SK-N-SH (cell line): ENCODE data around the gene LPP. TPM values are rescaled to one million over a fixed set of nuclear protein-coding genes. Genes with fewer than 3 reads are reported as not detected.
"Not testable (repeated sequence)": the region's sequence is repeated elsewhere in the genome, so short reads cannot be mapped to it uniquely, and the experiment has no call there.

ENCODE experiments used
- CTCF ChIA-PET: fragments of 300-600, 350-600 bp; formaldehyde crosslinking; extraction: SDS; loops from one replicate; lab custom pipeline; 2021; lab: Yijun Ruan, JAX
- POLR2A ChIA-PET: fragments of 350-600 bp; sonication (Branson Sonifier 250); formaldehyde crosslinking; extraction: SDS; loops from one replicate; lab custom pipeline; 2020; ENCODE audit warnings: antibody characterized with exemption, inconsistent platforms; lab: Yijun Ruan, JAX
- DNase-seq: peaks from one replicate; pipeline ENCODE4 v3.0.0; 2012
- H2AFZ ChIP-seq: fragments of 200-600 bp; sonication (generic); 2 replicates; pipeline ENCODE4 v1.8.1; 2016; ENCODE audit warnings: antibody characterized with exemption, mild to moderate bottlenecking, low read depth
- H3F3A ChIP-seq: fragments of 200-600 bp; sonication (generic); replicated peaks from 2 replicates; pipeline ENCODE3; 2016; ENCODE audit warnings: antibody characterized with exemption, mild to moderate bottlenecking; ENCODE audit not compliant: insufficient read depth
- H3K27ac ChIP-seq, 2 experiments: fragments of 200-500 bp in 1 of 2; fragments of 200-600 bp in 1 of 2; sonication (Bioruptor generic) in 1 of 2; sonication (generic), shearing (Covaris generic) in 1 of 2; 2 replicates each; pipeline versions ENCODE4 v1.5.1 to v1.6.1; 2014 to 2016; ENCODE audit warnings: low read depth in 2 of 2, inconsistent platforms in 1 of 2, low read length in 1 of 2, mild to moderate bottlenecking in 1 of 2, mixed read lengths in 1 of 2
- H3K27me3 ChIP-seq: fragments of 200-600 bp; sonication (generic), shearing (Covaris generic); 2 replicates; pipeline ENCODE4 v1.6.1; 2016; ENCODE audit warnings: mixed run types; ENCODE audit not compliant: insufficient read depth
- H3K36me3 ChIP-seq, 2 experiments: fragments of 200-500 bp in 1 of 2; fragments of 200-600 bp in 1 of 2; sonication (Bioruptor generic) in 1 of 2; sonication (generic) in 1 of 2; replicated peaks in 1 of 2; 2 replicates each; pipeline versions ENCODE3 to v1.5.1; 2014 to 2016; ENCODE audit warnings: low read length in 1 of 2, mild to moderate bottlenecking in 1 of 2; ENCODE audit not compliant: insufficient read depth in 2 of 2, control insufficient read depth in 1 of 2
- H3K4me1 ChIP-seq, 2 experiments: fragments of 200-500 bp in 1 of 2; fragments of 200-600 bp in 1 of 2; sonication (Bioruptor generic) in 1 of 2; sonication (generic), shearing (Covaris generic) in 1 of 2; 2 replicates each; pipeline versions ENCODE4 v1.5.1 to v1.6.1; 2014 to 2016; ENCODE audit warnings: low read depth in 1 of 2, low read length in 1 of 2, mixed run types in 1 of 2; ENCODE audit not compliant: insufficient read depth in 2 of 2, control insufficient read depth in 1 of 2
- H3K4me2 ChIP-seq: fragments of 200-600 bp; sonication (generic), shearing (Covaris generic); 2 replicates; pipeline ENCODE4 v1.6.1; 2017; ENCODE audit warnings: mixed run types
- H3K4me3 ChIP-seq, 2 experiments: fragments of 200-500 bp in 1 of 2; fragments of 200-600 bp in 1 of 2; sonication (Bioruptor generic) in 1 of 2; sonication (generic), shearing (Covaris generic) in 1 of 2; 2 replicates each; pipeline versions ENCODE4 v1.5.1 to v1.8.1; 2014 to 2016; ENCODE audit warnings: low read depth in 2 of 2, inconsistent platforms in 1 of 2, low read length in 1 of 2, mild to moderate bottlenecking in 1 of 2, mixed read lengths in 1 of 2, moderate library complexity in 1 of 2
- H3K79me2 ChIP-seq: fragments of 200-600 bp; sonication (generic); 2 replicates; pipeline ENCODE4 v1.8.1; 2017; ENCODE audit warnings: mild to moderate bottlenecking; ENCODE audit not compliant: insufficient read depth
- H3K9ac ChIP-seq: fragments of 200-600 bp; sonication (generic); 2 replicates; pipeline ENCODE4 v1.6.1; 2017; ENCODE audit warnings: mixed run types
- H3K9me2 ChIP-seq: fragments of 200-600 bp; sonication (generic); 2 replicates; pipeline ENCODE4 v1.6.1; 2017; ENCODE audit warnings: mixed run types
- H3K9me3 ChIP-seq: fragments of 200-600 bp; sonication (generic); 2 replicates; pipeline ENCODE4 v1.6.1; 2017; ENCODE audit warnings: mixed run types, mild to moderate bottlenecking, moderate library complexity
- H4K20me1 ChIP-seq: fragments of 200-600 bp; sonication (generic); 2 replicates; pipeline ENCODE4 v1.6.1; 2017; ENCODE audit warnings: mild to moderate bottlenecking, mixed run types; ENCODE audit not compliant: insufficient read depth
- MEF2A ChIP-seq: IDR thresholded peaks from 2 replicates; pipeline ENCODE4 v1.4.0; 2012; ENCODE audit warnings: low read depth, borderline replicate concordance
- MXI1 ChIP-seq: IDR thresholded peaks from 2 replicates; pipeline ENCODE4 v1.6.1; 2012; ENCODE audit warnings: mild to moderate bottlenecking, low read depth, low read length, improper control_type of control experiment
- NRF1 ChIP-seq: IDR thresholded peaks from 2 replicates; pipeline ENCODE4 v1.6.1; 2012; ENCODE audit warnings: low read depth, mild to moderate bottlenecking, low read length
- SMC3 ChIP-seq: IDR thresholded peaks from 2 replicates; pipeline ENCODE4 v1.6.1; 2012; ENCODE audit warnings: low read depth, low read length, improper control_type of control experiment
- TEAD4 ChIP-seq: IDR thresholded peaks from 2 replicates; pipeline ENCODE4 v1.4.0; 2012; ENCODE audit warnings: mild to moderate bottlenecking, borderline replicate concordance; ENCODE audit not compliant: insufficient read depth
- WGBS: methylation state at CpG from one replicate; pipeline ENCODE4 v1.1.6; 2017; ENCODE audit warnings: low lambda C conversion rate; 5-methylcytosine and 5-hydroxymethylcytosine counted together
- polyA plus RNA-seq, 3 experiments: library from polyadenylated mRNA; depleted of rRNA; stranded (reverse); fragments of >200 nt; gene quantifications; 2 replicates each; pipeline ENCODE4 v1.2.3, GENCODE V29; 2012

The LPP gene
- polyA plus RNA-seq, 1 of the 3 experiments (the other 2 are of a cell fraction): 6.6 TPM

DNA sequence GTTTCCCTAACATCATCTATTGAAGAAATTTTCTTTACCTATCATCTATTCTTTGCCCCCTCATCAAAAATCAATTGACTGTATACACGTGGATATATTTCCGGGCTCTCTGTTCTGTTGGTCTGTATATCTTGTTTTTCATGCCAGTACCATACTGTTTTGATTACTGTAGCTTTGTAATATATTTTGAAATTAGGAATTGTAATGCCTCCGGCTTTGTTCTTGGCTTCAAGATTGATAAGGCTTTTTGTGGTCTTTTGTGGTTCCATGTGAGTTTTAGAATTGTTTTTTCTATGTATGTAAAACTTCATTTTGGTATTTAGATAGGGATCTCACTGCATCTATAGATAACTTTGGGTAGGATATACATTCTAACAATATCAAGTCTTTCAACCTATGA lies 454.4 kb downstream of the LPP start:
- Histone ChIP-seq H3K79me2 (peaks cover 32% of the 10 kb centered on the region), H3K9ac (no peak overlapping the region), H3K4me2 (no peak overlapping the region), H3K4me1 (no peaks in the 10 kb centered on the region; a peak in 1 of 4 replicates), H3F3A (peaks cover 28% of the 10 kb centered on the region), H3K36me3 (peaks cover 14 to 43% of the 10 kb centered on the region in 2 experiments), H2AFZ (no peak overlapping the region), H3K27ac (no peak overlapping the region), H3K27me3 (no peaks in the 10 kb centered on the region), H3K9me2 (no peaks in the 10 kb centered on the region), H3K4me3 (no peak overlapping the region), H3K9me3 (peaks cover 7% of the 10 kb centered on the region; the same call in 1 of the 2 replicates), H4K20me1 (no peaks in the 10 kb centered on the region)
- no peak for DNase-seq
- 76% methylated on average over 3 of the region's 3 CpGs for WGBS
- TF ChIP-seq TEAD4 (no peak), NRF1 (no peak), MXI1 (no peak), MEF2A (no peak), SMC3 (no peak)
- CTCF ChIA-PET: no interaction called here
- POLR2A ChIA-PET: no interaction called here

DNA sequence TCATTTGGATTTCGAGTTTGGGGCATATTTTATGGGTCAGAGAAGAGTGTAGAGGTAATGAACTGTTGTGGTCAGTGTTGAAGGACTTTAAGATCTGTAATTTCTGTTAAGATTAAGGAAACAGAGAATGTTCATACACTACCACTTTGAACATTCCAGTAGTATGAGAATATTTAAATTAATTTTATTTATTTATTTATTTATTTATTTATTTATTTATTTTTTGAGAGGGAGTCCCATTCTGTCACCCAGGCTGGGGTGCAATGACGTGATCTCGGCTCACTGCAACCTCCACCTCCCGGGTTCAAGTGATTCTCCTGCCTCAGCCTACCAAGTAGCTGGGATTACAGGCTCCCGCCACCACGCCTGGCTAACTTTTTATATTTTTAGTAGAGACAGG lies 459.8 kb downstream of the LPP start:
- 69% methylated on average over 6 of the region's 6 CpGs for WGBS
- DNase-seq, CTCF ChIA-PET, H2AFZ ChIP-seq, H3K27me3 ChIP-seq, H3K9me2 ChIP-seq, H3K4me1 ChIP-seq, H3K9me3 ChIP-seq, H3K4me2 ChIP-seq, H3K4me3 ChIP-seq, H3K9ac ChIP-seq, H4K20me1 ChIP-seq, POLR2A ChIA-PET, H3F3A ChIP-seq, H3K27ac ChIP-seq: not testable (repeated sequence)
- Histone ChIP-seq H3K36me3 (peaks cover 14 to 42% of the 10 kb centered on the region in 2 experiments), H3K79me2 (peaks cover 55% of the 10 kb centered on the region)

DNA sequence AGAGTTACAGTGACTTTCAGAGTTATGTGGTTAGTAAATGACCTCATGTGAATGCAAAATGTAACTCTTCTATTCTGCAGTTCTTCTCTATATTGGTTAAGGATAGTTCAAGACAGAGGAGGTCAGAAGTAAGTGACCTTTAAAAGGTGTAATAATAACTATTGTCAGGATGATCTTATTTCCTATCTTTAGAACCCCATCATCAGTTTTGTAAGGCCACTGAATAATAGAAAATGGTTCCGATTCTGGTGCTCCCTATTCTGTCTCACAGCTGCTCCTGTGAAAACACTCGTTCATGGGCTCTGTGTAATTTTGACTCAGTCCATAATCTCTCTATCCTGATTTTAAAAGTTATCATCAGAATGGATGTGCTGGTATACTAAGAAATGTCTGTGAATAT lies 463.3 kb downstream of the LPP start:
- 87% methylated on average over 2 of the region's 2 CpGs for WGBS
- H3F3A ChIP-seq: no peaks in the 10 kb centered on the region
- CTCF ChIA-PET: no interaction called here

More for the DNA sequence above, 463.3 kb downstream of the LPP start:
- Histone ChIP-seq H3K9me2 (no peaks in the 10 kb centered on the region), H3K4me3 (no peak overlapping the region), H3K27me3 (no peaks in the 10 kb centered on the region), H3K4me2 (no peak overlapping the region), H3K4me1 (no peaks in the 10 kb centered on the region), H3K36me3 (peaks cover 0 to 11% of the 10 kb centered on the region in 2 experiments), H3K9ac (no peak overlapping the region), H2AFZ (no peak overlapping the region), H3K79me2 (peaks cover 69% of the 10 kb centered on the region), H3K27ac (no peak overlapping the region), H4K20me1 (no peaks in the 10 kb centered on the region), H3K9me3 (no peaks in the 10 kb centered on the region)
- DNase-seq: no peak
- TF ChIP-seq MEF2A: no peak
- POLR2A ChIA-PET: no interaction called here
